PC-9 (cell line): ENCODE data around the gene C17orf58. TPM values are rescaled to one million over a fixed set of nuclear protein-coding genes. Genes with fewer than 3 reads are reported as not detected.
"Not testable (repeated sequence)": the region's sequence is repeated elsewhere in the genome, so short reads cannot be mapped to it uniquely, and the experiment has no call there.

Experiments used
- BruUV-seq: library from RNA; stranded (reverse); fragments of 400-500 nt; replicated peaks from 2 replicates; lab custom pipeline; 2021; lab: Mats Ljungman, UMichigan
- CTCF ChIA-PET: fragments of 300-600 bp; sonication (Branson Sonifier 250); formaldehyde crosslinking; loops from one replicate; lab custom pipeline; 2022; ENCODE audit warnings: antibody characterized with exemption; lab: Charles Lee
- POLR2A ChIA-PET: fragments of 300-600 bp; sonication (Branson Sonifier 250); formaldehyde crosslinking; loops from one replicate; lab custom pipeline; 2022; ENCODE audit warnings: antibody characterized with exemption; ENCODE audit not compliant: unreplicated experiment; lab: Charles Lee
- DNase-seq, 2 experiments: peaks; one replicate each; pipeline versions ENCODE4 v3.0.0 to v3.0.0-alpha.2; 2015 to 2022; ENCODE audit warnings: mixed read lengths in 1 of 2
- H2AFZ ChIP-seq: fragments of 200-600 bp; sonication (generic); 2 replicates; pipeline ENCODE4 v1.8.1; 2017; ENCODE audit warnings: antibody characterized with exemption
- H3F3A ChIP-seq: fragments of 200-600 bp; sonication (generic); 2 replicates; pipeline ENCODE4 v1.8.1; 2017; ENCODE audit warnings: antibody characterized with exemption, mild to moderate bottlenecking, low read depth; ENCODE audit not compliant: insufficient read depth
- H3K27ac ChIP-seq: fragments of 200-600 bp; sonication (generic); 2 replicates; pipeline ENCODE4 v1.6.1; 2016; ENCODE audit warnings: mixed run types
- H3K27me3 ChIP-seq: fragments of 200-600 bp; sonication (generic); 2 replicates; pipeline ENCODE4 v1.6.1; 2016; ENCODE audit warnings: low read depth, mixed run types; ENCODE audit not compliant: insufficient read depth
- H3K36me3 ChIP-seq: fragments of 200-600 bp; sonication (generic); 2 replicates; pipeline ENCODE4 v1.6.1; 2016; ENCODE audit warnings: low read depth, mixed run types
- H3K4me1 ChIP-seq: fragments of 200-600 bp; sonication (generic); replicated peaks from 2 replicates; pipeline ENCODE4 v1.6.1; 2016; ENCODE audit warnings: mixed run types; ENCODE audit not compliant: insufficient read depth
- H3K4me2 ChIP-seq: fragments of 200-600 bp; sonication (generic); 2 replicates; pipeline ENCODE4 v1.6.1; 2017; ENCODE audit warnings: mixed run types
- H3K4me3 ChIP-seq: fragments of 200-600 bp; sonication (generic); 2 replicates; pipeline ENCODE4 v1.6.1; 2016; ENCODE audit warnings: mixed run types
- H3K79me2 ChIP-seq: fragments of 200-600 bp; sonication (generic); 2 replicates; pipeline ENCODE4 v1.6.1; 2017; ENCODE audit warnings: low read depth, mixed run types
- H3K9me2 ChIP-seq: fragments of 200-600 bp; sonication (generic); 2 replicates; pipeline ENCODE4 v1.8.1; 2017; ENCODE audit warnings: mild to moderate bottlenecking; ENCODE audit not compliant: insufficient read depth
- H3K9me3 ChIP-seq: fragments of 200-600 bp; sonication (generic); 2 replicates; pipeline ENCODE4 v1.8.1; 2016; ENCODE audit warnings: low read depth; ENCODE audit not compliant: insufficient read depth
- H4K20me1 ChIP-seq: fragments of 200-600 bp; sonication (generic); 2 replicates; pipeline ENCODE4 v1.8.1; 2017; ENCODE audit not compliant: insufficient read depth
- CTCF ChIP-seq: fragments of 200-600 bp; sonication (generic); conservative IDR thresholded peaks from 2 replicates; pipeline ENCODE4 v1.6.1; 2017; ENCODE audit warnings: mixed run types, antibody characterized with exemption, mild to moderate bottlenecking, moderate library complexity
- EZH2 ChIP-seq: fragments of 200-600 bp; sonication (generic); IDR thresholded peaks from 2 replicates; pipeline ENCODE4 v1.8.0; 2017; ENCODE audit warnings: antibody characterized with exemption, low read depth
- intact Hi-C: fragments of 100-400 bp; cut with micrococcal nuclease; formaldehyde crosslinking; loops from one replicate; pipeline ENCODE4 v1.10.0; 2022; ENCODE audit not compliant: unreplicated experiment
- total RNA-seq: library from RNA; stranded (reverse); gene quantifications from 2 replicates; pipeline ENCODE4 v1.2.3, GENCODE V29; 2021

The C17orf58 gene
- total RNA-seq, 1 experiment from 2014 or later = 14.5 TPM

DNA sequence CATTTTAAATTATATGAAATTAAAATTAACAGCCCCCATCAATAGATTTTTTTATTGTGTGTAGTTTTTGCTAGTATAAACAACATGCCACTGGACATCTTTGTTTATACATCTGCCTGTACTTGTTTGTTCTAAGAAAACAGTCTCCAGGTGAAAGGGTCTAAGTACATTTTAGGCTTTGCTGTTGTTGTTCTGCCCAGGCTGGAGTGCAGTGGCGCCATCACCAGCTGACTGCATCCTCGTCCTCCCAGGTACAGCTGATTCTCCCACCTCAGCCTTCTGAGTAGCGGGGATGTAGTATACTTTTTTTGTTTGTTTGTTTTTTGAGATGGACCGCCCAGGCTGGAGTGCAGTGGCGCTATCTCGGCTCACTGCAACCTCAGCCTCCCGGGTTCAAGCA is 25.5 kb downstream of the C17orf58 start:
- intact Hi-C loops = no loop called here

GRCh38 chr17:67963145-67963572 is 33.1 kb downstream of the C17orf58 start:
- peak overlapping the region; percentile 12; the same call in 1 of the 2 replicates for H3K27ac ChIP-seq
- H3K4me1 ChIP-seq, BruUV-seq, H2AFZ ChIP-seq, H3K4me2 ChIP-seq, H3K27me3 ChIP-seq, H3K79me2 ChIP-seq, H3K9me3 ChIP-seq, H3K4me3 ChIP-seq, CTCF ChIA-PET, POLR2A ChIA-PET, H4K20me1 ChIP-seq, H3K9me2 ChIP-seq: not testable (repeated sequence)
- peak; percentile 88 for TF ChIP-seq CTCF
- intact Hi-C loops = loop anchor here (10.0 kb wide), 2 partner anchors 502 to 1282 kb away; no protein-coding TSS in a partner anchor
- peaks cover 11% of the 10 kb centered on the region for H3F3A ChIP-seq
- H3K36me3 ChIP-seq = peaks cover 27% of the 10 kb centered on the region
- DNase-seq = peak; percentile 54 to 55

More for the DNA sequence above, 25.5 kb downstream of the C17orf58 start:
- no peaks in the 10 kb centered on the region for H3K27me3 ChIP-seq
- H3K36me3 ChIP-seq = peaks cover 7% of the 10 kb centered on the region
- no peak overlapping the region for H3K27ac ChIP-seq
- H3K4me1 ChIP-seq = no peaks in the 10 kb centered on the region
- H3F3A ChIP-seq = no peaks in the 10 kb centered on the region
- no peak overlapping the region for H2AFZ ChIP-seq
- no peak overlapping the region for H3K4me3 ChIP-seq
- TF ChIP-seq CTCF (no peak), EZH2 (no peak)
- ChIA-PET CTCF (no interaction called here), POLR2A (no interaction called here)
- no TSS peak for BruUV-seq
- H4K20me1 ChIP-seq = no peaks in the 10 kb centered on the region
- H3K4me2 ChIP-seq = no peak overlapping the region
- no peaks in the 10 kb centered on the region for H3K79me2 ChIP-seq
- H3K9me2 ChIP-seq = no peaks in the 10 kb centered on the region
- H3K9me3 ChIP-seq = no peaks in the 10 kb centered on the region
- no peak for DNase-seq

- H2AFZ ChIP-seq, CTCF ChIA-PET, H3K79me2 ChIP-seq, H4K20me1 ChIP-seq, BruUV-seq, H3K27me3 ChIP-seq, H3K4me2 ChIP-seq, H3K9me3 ChIP-seq, H3K4me3 ChIP-seq, H3K9me2 ChIP-seq, H3K4me1 ChIP-seq, DNase-seq, POLR2A ChIA-PET: not testable (repeated sequence)
- H3F3A ChIP-seq = peaks cover 12% of the 10 kb centered on the region
- H3K27ac ChIP-seq = peak overlapping the region; percentile 12; the same call in 1 of the 2 replicates
- H3K36me3 ChIP-seq = peaks cover 27% of the 10 kb centered on the region
- intact Hi-C loops = loop anchor here (10.0 kb wide), 2 partner anchors 503 to 1283 kb away; no protein-coding TSS in a partner anchor
These were observed 34.1 kb downstream of the C17orf58 start for GRCh38 chr17:67962156-67962555.

DNA sequence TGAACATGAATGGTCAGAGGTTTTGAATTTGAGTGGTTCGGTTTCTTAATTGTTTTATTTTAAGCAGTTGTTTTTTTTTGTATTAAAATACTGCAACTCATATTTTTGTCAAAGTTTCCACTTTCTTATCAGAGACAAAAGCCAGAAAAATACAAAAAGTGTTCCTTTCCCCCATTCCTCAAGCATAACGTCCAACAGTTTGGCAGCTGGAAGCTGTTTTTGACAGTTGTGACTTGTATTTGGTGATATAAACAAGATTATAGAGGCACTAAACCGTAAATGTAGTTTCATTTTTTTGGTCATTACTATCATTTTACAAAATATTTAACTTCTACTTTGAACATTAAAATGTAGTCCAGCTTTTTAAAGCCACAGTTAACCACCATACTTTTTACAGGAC is 36.0 kb downstream of the C17orf58 start:
- intact Hi-C loops = loop anchor here (10.0 kb wide), 2 partner anchors 505 to 1285 kb away; no protein-coding TSS in a partner anchor
- H3K4me1 ChIP-seq, H3K9me3 ChIP-seq, H3K79me2 ChIP-seq, DNase-seq, H3K4me2 ChIP-seq, H3K4me3 ChIP-seq, H4K20me1 ChIP-seq, H3K27me3 ChIP-seq, H3K27ac ChIP-seq, BruUV-seq, H3K9me2 ChIP-seq, CTCF ChIA-PET, H2AFZ ChIP-seq: not testable (repeated sequence)
- H3K36me3 ChIP-seq = peaks cover 18% of the 10 kb centered on the region
- H3F3A ChIP-seq = peaks cover 12% of the 10 kb centered on the region
- POLR2A ChIA-PET = interaction anchor here (0.7 kb wide), 1 partner anchor 39 kb away, joined by 6 read pairs; no protein-coding TSS in a partner anchor
